ENCODE results near the gene ADM2.
"Not testable (repeated sequence)": the region's sequence is repeated elsewhere in the genome, so short reads cannot be mapped to it uniquely, and the experiment has no call there.

The ADM2 gene

DNA sequence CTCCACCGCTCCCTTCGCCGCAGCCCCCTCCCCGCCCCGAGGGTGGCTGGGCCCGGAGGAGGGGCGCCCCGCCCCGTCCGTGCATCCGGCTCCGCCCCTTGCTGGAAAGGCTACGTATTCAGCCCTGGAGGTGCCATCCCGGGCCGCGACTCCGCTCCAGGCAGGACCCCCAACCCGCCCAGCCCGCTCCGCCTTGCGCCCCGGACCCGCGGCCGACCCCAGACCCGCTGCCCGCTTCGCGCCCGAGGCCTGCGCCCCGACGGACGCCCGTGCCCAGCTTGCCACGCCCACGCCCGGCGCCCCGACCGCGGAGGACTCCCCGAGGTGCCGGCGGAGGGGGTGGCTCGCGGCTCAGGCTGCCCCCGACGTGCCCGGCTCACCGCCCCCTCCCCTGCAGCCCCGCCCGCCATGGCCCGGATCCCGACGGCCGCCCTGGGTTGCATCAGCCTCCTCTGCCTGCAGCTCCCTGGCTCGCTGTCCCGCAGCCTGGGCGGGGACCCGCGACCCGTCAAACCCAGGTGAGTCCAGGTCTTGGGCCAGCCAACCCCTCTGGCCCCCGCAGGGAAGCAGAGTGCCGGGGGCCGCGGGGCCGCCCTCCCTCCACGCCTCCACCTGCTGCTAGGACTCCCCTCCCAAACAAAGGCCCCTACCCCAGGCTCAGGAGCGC, at the start of gene ADM2:
TSS of gene ADM2 (plus strand) at position 104 of the 667 bp plus-strand sequence. CDS start at position 409, 305 bp downstream.
- peak; percentile 60 for DNase-seq (ENCODE audit: low spot score)

GRCh38 chr22:50432131-50432876, 49.0 kb upstream of the ADM2 start:
- no peak for DNase-seq (ENCODE audit: low spot score)

- not testable (repeated sequence) for DNase-seq (ENCODE audit: low spot score)
Observed at GRCh38 chr22:50432877-50433510, 48.3 kb upstream of the ADM2 start.

DNA sequence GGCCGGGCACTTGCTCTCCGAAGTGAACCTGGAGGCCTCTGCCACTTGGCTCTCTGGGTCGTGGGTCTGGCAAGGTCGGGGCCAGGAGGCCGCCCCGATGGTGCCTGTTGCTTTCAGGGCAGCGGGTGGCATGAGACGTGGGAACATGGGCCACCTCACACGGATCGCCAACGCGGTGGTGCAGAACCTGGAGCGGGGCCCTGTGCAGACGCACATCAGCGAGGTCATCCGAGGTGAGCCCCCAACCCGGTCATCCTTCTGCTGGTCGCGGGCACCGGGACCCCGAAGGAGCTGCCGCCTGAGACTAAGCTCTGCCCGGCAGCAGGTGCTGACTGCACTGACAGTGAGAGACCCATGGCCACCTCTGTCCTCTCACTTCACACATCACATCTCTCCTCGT, 46.5 kb upstream of the ADM2 start:
- no peak for DNase-seq (ENCODE audit: low spot score)

DNA sequence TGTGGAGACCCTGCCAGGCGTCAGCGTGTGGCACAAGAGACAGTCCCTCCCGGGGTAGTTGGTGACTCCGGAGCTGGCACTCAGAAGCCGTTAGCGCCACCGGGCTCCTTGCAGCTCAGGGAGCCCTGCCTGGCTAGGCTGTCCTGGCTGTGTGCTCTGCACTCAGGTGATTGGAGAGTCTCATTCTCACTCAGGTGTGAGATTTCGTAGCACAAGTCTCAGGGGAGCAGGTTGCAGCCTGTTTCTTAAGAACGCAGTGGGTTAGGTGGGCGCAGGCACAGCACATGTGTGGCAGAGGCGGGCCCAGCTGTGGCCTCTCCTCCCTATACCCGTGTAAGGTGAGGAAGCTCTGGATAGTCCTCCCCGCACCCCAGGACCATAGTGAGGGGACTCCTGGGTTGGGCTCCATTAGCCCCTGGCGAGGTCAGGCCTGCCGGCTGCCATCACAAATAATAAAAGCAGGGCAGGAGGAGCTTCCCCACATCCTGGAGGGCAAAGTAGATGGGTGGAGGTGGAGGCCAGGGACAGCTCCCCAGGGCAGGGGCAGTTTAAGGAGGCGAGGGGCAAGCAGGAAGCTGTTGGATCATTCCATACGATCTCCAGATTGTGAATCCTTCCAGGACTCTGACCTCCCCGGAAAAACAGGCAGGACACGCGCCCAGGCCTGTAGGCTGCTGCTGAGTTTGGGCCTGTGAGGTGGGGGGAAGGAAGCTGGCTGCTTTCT, 45.9 kb upstream of the ADM2 start:
- DNase-seq (ENCODE audit: low spot score), result no peak

- no peak for DNase-seq (ENCODE audit: low spot score)
Observed at GRCh38 chr22:50436015-50436830, 45.1 kb upstream of the ADM2 start.

- DNase-seq (ENCODE audit: low spot score), result no peak
Observed at GRCh38 chr22:50436841-50437341, 44.5 kb upstream of the ADM2 start.

- DNase-seq (ENCODE audit: low spot score), result no peak
Observed at GRCh38 chr22:50437511-50438304, 43.6 kb upstream of the ADM2 start.

GRCh38 chr22:50438305-50439275, 42.8 kb upstream of the ADM2 start:
- no peak for DNase-seq (ENCODE audit: low spot score)

- no peak for DNase-seq (ENCODE audit: low spot score)
Observed at GRCh38 chr22:50439314-50439870, 42.0 kb upstream of the ADM2 start.

- no peak for DNase-seq (ENCODE audit: low spot score)
Observed at GRCh38 chr22:50439871-50440331, 41.4 kb upstream of the ADM2 start.

DNA sequence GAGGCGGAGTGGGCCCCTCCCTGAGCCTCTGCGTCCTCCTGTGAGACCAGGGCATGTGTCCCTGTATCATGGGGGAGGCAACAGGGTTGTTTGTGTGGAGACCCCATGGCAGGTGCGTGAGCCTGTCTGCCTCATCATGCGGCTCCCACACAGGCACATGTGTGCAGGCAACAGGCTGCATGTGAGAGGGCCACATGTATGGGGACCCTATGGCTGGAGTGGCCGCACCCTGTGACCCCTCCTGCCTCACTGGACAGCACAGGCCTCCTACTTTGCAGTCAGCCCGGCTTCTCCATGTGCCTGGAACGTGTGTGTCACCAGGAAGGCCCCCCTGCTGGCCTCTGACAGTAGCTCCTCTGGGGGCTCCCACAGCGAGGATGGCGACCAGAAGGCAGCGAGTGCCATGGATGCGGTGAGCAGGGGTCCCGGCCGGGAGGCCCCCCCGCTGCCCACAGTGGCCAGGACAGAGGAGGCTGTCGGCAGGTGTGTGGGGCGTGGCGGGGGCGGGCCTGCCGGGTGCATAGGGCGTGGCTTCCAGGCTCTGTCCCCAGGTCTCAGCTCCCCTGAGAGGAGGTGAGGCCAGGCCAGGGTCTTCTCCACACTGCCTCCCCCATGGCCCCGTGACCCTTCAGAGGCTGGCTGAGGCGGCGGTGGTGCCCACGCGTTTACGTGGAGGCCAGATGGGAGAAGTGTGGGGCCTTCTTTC, 40.6 kb upstream of the ADM2 start:
- DNase-seq (ENCODE audit: low spot score), result no peak

- DNase-seq (ENCODE audit: low spot score), result no peak
Observed at GRCh38 chr22:50441428-50441993, 39.8 kb upstream of the ADM2 start.

- no peak for DNase-seq (ENCODE audit: low spot score)
Observed at GRCh38 chr22:50443197-50443596, 38.1 kb upstream of the ADM2 start.

DNA sequence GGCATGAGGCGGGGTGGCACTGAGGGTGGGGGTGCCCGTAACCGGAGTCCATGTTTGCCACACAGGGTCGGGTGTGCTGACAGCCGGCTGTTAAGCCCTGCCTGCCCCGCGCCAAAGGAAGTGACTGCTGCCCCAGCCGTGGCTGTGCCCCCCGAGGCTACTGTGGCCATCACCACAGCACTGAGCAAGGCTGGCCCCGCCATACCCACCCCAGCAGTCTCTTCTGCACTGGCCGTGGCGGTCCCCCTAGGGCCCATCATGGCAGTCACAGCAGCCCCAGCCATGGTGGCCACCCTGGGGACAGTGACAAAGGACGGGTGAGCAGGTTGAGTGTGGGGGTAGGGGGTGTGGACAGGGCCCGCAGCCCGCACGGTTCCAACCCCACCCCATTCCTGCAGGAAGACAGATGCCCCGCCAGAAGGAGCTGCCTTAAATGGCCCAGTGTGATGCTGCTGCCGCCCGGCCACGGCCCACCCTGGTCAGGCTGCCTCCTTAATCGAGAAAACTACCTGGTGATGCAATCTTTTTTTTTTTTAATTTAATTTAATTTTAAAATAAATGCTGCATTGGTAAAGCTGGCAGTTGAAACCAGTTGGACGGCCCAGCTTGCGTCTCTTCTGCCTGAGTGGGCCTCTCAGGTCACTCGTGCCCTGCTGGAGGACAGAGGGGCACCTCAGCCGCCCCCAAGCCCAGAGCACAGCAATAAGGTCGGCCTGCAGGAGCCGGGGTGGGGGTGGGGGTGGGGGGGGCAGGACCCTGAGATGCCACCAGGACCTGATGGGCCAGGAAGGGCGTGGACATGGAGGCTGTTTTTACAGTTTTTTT, 37.3 kb upstream of the ADM2 start:
- no peak for DNase-seq (ENCODE audit: low spot score)

DNA sequence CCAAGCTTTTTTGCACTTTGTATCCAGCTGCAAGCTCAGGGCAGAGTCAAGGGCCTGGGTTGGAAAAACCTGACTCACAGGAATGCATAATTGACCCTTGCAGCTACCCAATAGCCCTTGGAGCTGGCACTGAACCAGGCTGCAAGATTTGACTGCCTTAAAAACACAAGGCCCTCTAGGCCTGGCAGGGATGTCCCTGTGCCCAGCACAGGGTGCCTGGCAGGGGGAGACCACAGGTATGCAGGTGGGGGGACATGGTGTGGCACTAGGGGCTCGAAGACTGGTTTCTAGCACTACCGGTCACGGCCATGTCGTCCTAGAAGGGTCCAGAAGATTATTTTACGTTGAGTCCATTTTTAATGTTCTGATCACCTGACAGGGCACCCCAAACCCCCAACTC, 36.7 kb upstream of the ADM2 start:
- no peak for DNase-seq (ENCODE audit: low spot score)
